HG03521 (cell line): ENCODE results near the gene NUDT8.
"Not testable (repeated sequence)": the region's sequence is repeated elsewhere in the genome, so short reads cannot be mapped to it uniquely, and the experiment has no call there.

Experiments
- ATAC-seq: cut with Tn5 transposase; IDR thresholded peaks from one replicate; pipeline ENCODE4 v1.9.1; 2021; ENCODE audit warnings: mild to moderate bottlenecking, moderate library complexity; ENCODE audit not compliant: unreplicated experiment

Gene NUDT8

GRCh38 chr11:67594480-67594879, 35.3 kb downstream of the NUDT8 start:
- ATAC-seq, result no peak

GRCh38 chr11:67593565-67593905, 36.2 kb downstream of the NUDT8 start:
- ATAC-seq, result no peak

GRCh38 chr11:67592880-67593564, 36.7 kb downstream of the NUDT8 start:
- no peak for ATAC-seq

- not testable (repeated sequence) for ATAC-seq
These were observed 40.8 kb downstream of the NUDT8 start for GRCh38 chr11:67588899-67589415.

GRCh38 chr11:67588136-67588503, 41.6 kb downstream of the NUDT8 start:
- peak; percentile 13 for ATAC-seq

- no peak for ATAC-seq
These were observed 43.0 kb downstream of the NUDT8 start for GRCh38 chr11:67586568-67587250.

GRCh38 chr11:67585911-67586310, 43.8 kb downstream of the NUDT8 start:
- no peak for ATAC-seq

GRCh38 chr11:67584881-67585873, 44.6 kb downstream of the NUDT8 start:
- ATAC-seq, result no peak

GRCh38 chr11:67584205-67584880, 45.4 kb downstream of the NUDT8 start:
- peak; percentile 6 for ATAC-seq

GRCh38 chr11:67583247-67584204, 46.2 kb downstream of the NUDT8 start, which contains the start of gene GSTP1:
TSS of gene GSTP1 (plus strand) at chr11:67583812. CDS start at chr11:67583844, 32 bp downstream.
- ATAC-seq, result peak; percentile 61

- no peak for ATAC-seq
These were observed 47.7 kb downstream of the NUDT8 start for GRCh38 chr11:67582011-67582410.

- ATAC-seq, result no peak
These were observed 48.3 kb downstream of the NUDT8 start for GRCh38 chr11:67581469-67581868.

GRCh38 chr11:67577951-67578350, 51.8 kb downstream of the NUDT8 start:
- ATAC-seq, result no peak
